ENCODE measurements around the gene ELF3.
"Not testable (repeated sequence)": the region's sequence is repeated elsewhere in the genome, so short reads cannot be mapped to it uniquely, and the experiment has no call there.

Gene ELF3

DNA sequence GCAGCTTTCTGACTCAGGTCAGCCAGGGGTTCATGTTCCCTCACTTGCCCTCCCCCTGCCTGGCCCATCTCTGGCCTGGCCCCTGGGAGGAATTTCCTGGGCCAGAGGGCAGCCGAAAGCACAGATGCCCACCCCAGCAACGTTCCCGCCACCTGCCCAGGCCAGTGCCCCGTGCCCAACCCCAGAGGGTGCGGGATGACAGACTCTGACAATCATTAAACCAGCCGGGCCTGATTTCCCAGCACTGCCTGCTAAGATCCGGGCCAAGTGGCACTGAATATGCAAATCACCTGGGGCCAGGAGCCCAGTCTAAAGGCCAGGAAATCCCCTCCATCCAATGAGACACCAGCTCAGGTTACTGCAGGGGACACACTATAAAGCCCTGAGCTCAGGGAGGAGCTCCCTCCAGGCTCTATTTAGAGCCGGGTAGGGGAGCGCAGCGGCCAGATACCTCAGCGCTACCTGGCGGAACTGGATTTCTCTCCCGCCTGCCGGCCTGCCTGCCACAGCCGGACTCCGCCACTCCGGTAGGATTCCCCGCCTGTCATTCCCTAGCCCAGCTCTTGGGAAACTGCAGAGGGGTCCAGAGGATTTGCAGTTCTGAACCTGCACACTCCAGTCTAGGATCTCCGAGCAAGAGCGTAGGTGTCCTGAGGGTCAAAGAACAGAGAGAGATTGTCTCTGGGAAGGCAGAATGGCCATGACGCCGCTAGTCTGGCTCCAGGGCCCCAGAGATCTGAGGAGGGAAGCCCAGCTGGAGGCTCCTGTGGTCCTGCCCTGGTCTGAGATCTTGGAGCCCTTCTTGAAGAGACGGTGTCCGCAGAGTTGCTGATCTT lies at the start of gene ELF3:
Gene ELF3, plus strand, starts transcription at position 408 of the 836 bp plus-strand sequence. CDS start 550 bp downstream, outside the sequence.
- DNase-seq (ENCODE audit: low spot score) = no peak

DNA sequence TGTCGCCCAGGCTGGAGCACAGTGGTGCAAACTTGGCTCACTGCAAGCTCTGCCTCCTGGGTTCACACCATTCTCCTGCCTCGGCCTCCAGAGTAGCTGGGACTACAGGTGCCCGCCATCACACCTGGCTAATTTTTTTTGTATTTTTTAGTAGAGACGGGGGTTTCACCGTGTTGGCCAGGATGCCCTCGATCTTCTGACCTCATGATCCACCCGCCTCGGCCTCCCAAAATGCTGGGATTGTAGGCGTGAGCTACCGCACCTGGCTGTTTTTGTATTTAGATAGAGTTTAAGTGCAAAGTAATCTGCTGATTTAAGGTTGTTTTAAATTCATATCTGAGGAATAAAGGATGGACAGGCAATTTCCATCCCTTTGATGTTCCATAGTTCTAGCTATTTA lies 48.0 kb upstream of the ELF3 start:
- not testable (repeated sequence) for DNase-seq (ENCODE audit: low spot score)

DNA sequence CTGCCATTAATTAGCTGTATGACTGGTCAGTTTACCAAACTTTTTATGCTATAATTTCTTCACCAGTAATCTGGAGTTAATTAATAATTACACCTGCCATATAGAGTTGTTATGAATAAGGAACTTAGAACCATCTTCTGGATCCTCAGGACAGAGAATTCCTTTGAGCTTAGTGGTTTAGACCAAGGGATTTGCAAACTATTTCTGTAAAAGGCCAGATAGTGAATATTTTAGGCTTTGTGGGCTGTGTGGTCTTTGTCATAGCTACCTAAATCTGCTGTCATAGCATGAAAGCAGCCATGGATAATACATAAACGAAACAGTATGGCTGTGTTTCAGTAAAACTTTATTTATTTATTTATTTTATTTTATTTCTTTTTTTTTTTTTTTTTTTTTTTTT lies 46.1 kb upstream of the ELF3 start:
- DNase-seq (ENCODE audit: low spot score) = no peak

DNA sequence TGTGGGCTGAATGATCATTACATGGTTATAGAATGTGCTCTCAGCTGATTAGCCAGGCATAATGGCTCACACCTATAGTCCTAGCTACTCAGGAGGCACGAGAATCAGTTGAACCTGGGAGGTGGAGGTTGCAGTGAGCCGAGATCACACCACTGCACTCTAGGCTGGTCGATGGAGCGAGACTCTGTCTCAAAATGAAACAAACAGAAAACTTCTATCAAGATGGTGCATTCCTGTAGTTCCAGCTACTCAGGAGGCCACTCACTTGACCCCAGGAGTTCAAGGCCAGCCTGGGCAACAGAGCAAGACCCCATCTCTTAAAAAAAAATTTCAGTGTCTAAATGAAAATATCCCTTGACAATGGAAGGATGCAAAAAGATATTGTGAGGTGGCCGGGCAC lies 44.2 kb upstream of the ELF3 start:
- no peak for DNase-seq (ENCODE audit: low spot score)

DNA sequence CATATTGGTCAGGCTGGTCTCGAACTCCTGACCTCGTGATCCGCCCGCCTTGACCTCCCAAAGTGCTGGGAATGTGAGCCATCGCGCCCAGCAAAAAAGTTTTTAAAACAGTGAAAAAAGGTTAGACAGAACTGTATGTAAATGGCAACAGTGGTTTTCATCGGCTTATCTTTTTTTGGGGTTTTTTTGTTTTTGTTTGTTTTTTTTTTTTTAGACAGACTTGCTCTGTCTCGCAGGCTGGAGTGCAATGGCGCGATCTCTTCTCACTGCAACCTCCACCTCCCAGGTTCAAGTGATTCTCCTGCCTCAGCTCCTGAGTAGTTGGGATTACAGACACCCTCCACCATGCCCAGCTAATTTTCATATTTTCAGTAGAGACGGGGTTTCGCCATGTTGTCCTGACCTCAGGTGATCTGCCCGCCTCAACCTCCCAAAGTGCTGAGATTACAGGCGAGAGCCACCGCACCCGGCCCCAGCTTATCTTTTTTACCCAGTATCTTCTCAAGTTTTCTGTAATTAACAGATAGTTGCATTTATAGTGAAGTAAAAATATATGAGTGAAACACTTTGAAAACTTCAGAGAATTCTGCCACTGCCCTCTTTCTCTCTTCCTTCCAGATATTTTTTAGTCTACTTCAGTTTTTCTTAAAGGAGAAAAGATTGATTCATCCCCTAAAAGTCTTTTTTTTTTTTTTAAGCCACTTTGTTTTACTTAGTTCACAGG lies 42.0 kb upstream of the ELF3 start:
- DNase-seq (ENCODE audit: low spot score) = no peak

DNA sequence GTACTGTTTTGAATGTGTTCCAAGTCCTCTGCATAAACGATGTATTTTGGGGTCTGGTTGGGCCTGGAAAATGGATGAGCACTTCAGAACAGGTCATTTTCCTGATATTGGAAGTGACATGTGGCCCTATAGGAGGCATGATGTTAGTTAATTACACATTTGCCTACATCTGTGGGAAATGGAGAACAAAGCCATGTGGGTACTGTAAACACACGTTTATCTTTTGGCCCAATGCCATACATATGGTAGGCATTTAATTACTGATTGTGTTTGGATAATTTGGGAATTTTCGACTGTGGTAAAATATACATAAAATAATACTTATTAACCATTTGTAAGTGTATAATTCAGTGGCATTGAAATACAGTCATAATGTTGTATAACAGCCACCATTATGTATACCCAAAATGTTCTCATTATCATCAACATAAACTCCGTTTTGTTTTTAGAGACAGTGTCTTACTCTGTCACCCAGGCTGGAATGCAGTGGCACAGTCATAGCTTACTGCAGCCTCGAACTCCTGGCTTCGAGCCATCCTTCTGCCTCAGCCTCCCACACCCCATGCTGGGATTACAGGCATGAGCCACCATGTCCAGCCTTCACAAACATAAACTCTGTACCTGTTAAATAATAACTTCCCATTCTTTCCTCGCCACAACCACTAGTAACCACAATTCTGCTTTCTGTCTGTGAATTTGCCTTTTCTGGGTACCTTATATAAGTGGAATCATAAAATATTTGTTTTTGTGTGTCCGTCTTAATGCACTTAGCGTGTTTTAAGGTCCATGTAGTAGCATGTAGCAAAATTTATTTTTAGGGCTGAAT lies 39.8 kb upstream of the ELF3 start:
- DNase-seq (ENCODE audit: low spot score) = no peak

DNA sequence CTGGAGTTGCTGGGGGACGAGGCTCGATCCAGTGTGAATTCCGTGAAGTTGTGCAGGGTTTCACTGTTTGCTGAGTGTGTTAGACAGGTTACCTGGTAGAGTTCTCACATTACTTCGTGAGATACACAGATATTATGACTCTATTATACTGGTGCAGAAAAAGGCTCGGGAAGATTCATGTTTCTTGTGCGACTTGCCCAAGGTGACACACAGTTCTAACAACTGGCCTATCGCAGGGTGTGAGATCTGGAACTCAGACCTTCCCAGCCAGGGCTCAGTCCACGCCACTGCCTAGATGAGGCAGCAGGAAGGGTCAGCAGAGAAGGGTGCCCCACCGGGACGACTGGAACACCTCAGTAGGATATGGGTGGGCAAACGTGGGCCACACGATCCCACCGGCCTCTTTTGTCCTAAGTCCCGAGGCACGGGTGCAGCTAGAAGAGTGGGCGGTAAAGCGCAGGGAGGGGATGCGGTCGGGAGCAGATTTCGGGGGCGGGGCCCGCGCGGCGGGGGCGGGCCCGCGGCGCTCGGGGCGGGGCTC lies 28.2 kb upstream of the ELF3 start:
- peak; percentile 97 for DNase-seq (ENCODE audit: low spot score)

DNA sequence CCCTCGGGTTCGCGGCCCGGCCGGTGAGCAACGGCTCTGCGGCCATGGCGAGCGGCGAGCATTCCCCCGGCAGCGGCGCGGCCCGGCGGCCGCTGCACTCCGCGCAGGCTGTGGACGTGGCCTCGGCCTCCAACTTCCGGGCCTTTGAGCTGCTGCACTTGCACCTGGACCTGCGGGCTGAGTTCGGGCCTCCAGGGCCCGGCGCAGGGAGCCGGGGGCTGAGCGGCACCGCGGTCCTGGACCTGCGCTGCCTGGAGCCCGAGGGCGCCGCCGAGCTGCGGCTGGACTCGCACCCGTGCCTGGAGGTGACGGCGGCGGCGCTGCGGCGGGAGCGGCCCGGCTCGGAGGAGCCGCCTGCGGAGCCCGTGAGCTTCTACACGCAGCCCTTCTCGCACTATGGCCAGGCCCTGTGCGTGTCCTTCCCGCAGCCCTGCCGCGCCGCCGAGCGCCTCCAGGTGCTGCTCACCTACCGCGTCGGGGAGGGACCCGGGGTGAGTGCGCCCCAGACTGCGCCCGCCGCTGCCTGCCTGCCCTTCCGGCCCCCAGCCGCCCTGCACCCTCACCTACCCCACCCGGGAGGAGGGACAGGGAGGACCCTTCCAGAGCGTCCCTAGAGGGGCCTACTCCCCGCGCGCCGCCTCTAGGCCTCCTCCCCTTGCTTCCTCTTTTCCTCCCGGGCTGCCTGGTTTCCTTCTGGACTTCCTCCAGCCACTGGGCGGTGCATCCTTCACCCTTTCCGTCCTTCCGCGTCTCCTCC lies 27.6 kb upstream of the ELF3 start, which contains the start of gene RNPEP:
Gene RNPEP, plus strand, starts transcription at position 26 of the 757 bp plus-strand sequence. Its CDS starts 19 bp downstream, at position 45.
- DNase-seq (ENCODE audit: low spot score) = peak; percentile 92

DNA sequence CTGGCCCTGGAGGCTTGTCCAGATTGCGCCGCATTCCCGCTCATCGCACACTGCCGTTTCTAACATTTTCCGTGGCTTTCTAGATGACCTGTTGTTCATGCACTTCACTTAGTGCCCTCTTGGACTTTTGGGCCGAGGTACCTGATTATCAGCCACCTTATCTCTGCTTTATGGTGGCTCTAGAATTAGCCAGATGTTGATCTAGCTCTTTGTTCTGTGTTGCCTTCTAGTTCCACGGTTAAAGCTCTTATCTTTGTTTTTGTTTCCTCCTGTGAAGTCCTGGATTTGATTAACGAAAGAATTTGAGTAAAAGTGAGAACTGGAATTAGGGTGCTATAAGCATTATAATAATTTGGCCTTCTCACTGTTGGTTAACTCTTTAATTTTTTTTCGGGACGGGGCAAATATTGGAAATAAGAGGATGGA lies 27.0 kb upstream of the ELF3 start:
- DNase-seq (ENCODE audit: low spot score) = no peak

DNA sequence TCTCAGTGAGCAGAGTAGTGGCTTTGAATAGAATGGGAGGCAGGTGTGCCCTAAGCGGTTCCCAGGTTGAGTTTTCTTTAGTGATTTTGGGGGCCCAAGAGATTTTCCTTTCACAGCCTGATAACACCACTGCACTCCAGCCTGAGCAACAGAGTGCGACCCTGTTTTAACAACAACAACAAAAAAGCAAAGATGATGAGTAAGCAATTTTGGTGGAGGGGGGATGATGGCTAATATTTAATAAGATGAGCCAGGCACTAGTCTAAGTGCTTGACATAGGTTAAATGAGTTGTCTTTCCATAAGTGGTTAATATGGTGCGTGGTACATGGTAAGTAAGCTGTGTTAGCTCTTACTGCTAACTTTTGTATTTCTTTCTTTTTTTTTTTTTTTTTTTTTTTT lies 25.9 kb upstream of the ELF3 start:
- no peak for DNase-seq (ENCODE audit: low spot score)

DNA sequence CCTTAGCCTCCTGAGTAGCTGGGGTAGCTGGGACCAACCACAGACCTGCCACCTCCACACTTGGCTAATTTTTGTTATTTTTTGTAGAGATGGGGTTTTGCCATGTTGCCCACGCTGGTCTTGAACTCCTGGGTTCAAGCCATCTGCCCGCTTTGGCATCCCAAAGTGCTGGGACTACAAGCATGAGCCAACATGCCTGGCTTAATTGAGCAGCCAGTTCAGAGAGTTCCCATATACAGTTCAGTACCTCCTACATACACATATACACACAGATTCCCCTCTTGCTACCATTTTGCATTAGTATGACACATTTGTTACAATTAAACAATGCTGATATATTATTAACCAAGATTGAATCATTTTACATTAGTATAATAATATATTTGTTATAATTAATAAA lies 25.0 kb upstream of the ELF3 start:
- DNase-seq (ENCODE audit: low spot score) = no peak

DNA sequence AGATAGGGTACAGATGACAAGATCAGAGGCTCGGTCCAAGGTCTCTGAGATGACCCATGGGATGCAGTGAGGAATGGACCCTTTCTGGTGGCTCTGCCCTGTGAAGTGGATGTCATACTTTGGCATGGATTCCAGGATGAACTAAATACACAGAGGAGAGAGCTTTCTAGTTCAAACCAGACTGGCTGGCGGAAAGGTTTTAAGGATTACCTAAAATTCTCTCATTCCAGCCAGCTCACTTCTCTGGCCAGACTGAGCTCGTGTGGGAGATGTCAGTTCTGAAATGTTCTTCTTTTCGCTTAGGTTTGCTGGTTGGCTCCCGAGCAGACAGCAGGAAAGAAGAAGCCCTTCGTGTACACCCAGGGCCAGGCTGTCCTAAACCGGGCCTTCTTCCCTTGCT lies 21.8 kb upstream of the ELF3 start:
- DNase-seq (ENCODE audit: low spot score) = no peak

DNA sequence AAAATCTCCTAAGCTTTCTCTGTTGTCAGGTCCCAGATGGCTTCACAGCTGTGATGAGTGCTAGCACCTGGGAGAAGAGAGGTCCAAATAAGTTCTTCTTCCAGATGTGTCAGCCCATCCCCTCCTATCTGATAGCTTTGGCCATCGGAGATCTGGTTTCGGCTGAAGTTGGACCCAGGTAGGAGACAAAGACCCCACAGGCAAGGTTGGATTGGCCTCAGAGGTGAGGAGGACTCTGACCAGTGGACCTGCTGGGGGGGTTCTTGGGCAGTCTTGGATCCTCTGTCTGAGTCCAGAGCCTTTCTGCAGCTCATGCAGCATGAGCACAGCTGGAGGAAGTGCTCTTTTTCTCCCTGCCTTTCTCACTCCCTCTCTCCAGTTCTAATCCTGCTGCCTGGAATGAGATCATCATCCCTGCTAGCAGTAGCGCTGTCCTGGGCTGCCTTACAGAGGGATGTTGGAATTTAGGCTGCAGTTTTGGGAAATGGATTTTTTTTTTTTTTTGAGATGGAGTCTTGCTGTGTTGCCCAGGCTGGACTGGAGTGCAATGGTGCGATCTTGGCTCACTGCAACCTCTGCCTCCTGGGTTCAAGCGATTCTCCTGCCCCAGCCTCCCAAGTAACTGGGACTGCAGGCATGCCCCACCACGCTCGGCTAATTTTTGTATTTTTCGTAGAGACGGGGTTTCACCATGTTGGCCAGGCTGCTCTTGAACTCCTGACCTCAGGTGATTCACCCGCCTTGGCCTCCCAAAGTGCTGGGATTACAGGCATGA lies 20.8 kb upstream of the ELF3 start:
- no peak for DNase-seq (ENCODE audit: low spot score)

DNA sequence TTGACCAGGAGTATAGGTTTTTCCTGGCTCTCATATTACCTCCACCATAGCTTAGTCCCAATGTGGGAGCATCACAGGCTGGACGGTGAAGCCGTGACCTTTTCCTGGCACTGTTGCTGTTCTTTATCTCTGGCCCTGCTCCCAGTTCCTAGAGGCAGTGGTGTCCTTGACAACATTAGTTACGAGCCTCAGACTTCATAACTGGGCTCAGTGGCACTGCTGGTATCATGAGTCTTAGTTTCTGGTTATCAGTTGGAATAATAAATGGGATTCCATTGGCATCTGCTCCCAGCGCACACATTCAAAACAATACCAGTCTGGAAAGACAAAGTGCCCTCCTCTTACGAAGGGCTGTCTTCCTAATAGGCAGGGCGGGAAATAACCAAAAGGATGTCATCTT lies 20.0 kb upstream of the ELF3 start:
- no peak for DNase-seq (ENCODE audit: low spot score)

DNA sequence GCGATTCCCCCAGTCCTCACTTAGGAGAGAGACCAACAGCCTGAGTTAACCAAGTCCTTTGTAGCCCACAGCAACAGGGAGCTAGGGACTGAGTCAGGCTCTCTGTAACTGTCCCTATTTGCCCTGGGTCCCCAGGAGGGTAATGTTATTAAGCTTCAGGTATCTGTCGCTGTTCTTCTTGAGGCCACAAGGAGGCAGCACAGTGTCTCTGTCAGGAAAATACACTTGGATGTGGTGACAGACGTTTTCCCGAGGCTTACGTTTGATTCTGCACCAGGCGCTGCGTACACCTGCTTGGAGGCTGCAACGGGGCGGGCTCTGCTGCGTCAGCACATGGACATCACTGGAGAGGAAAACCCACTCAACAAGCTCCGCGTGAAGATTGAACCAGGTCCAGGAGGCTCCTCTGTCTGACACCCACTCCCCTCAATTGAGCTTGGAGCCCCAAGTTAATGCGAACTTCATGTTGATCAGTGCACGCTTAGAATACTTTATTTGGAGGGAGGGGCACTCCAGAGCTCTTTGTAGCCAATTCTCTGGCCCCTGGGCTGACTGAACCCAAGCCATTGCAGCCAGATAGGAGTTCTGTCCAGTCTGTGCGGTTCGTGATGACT lies 10.7 kb upstream of the ELF3 start:
- DNase-seq (ENCODE audit: low spot score) = peak; percentile 65

DNA sequence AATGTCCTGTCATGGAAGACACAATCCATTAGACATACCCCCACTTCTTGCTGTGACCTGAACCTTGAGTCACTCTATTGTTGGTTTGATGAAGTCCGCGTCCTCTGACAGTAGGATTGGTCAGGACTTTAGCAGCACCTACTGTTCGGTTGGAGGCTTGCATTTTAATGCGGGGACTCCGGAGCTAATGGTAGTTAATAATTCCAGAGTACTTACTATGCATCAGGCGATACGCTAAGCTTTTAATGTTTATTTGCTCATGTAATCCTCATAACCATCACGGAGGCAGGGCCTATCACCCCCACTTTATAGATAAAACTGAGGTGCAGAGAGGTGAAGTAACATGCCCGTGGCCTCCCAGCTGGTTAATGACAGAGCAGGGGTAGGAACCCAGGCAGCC lies 7.9 kb upstream of the ELF3 start:
- no peak for DNase-seq (ENCODE audit: low spot score)

DNA sequence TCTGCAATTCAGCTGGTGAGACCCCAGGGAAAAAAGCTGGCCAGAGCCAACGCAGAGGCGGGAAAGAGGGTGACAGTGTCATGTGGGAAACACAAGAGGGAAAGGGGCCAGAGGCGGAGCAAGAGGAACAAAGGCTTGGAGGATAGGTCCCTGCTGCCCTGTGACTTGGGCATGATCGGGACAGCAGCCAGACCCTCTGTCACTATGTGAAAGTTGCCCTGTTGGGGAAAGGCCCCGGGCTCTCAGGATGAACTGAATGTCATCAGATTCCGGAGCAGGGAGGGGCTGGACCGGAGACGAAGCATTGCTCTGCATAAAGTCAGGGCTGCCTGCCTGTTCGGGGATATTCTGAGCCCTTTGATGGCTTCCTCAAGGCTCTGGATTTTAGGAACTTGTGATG lies 5.7 kb upstream of the ELF3 start:
- DNase-seq (ENCODE audit: low spot score) = no peak

DNA sequence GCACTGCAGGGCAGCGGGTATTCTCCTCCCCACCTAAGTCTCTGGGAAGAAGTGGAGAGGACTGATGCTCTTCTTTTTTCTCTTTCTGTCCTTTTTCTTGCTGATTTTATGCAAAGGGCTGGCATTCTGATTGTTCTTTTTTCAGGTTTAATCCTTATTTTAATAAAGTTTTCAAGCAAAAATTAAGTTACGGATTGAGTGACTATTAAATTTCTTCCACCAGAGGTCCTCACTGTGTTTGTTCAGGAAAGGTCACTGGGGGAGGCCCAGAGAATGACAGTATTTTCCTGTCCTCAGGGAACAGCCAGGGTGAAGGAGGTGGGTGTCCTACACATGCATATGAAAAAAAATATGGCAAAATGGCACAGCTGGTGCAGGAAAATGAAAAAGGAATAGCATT lies 4.4 kb upstream of the ELF3 start:
- DNase-seq (ENCODE audit: low spot score) = peak; percentile 47

DNA sequence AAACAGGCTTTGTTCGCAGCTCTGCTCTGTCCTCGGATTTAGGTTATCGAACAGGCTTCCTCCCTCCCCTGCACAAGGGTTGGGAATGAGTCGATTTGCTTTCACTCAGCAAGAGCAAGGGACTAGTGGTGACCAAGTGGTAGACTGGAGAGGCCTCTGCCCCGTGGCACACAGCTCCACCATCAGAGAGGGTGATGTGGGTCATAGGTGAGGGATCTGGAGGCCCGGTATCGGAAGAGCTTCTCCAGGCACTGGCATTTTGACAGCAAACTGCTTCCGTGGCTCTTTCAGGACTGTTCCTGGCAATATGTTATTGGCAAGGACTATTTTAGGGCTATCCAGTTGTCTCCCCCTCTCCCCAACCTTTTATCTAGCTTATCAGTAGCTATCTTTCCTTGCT lies 3.1 kb upstream of the ELF3 start:
- DNase-seq (ENCODE audit: low spot score) = no peak

DNA sequence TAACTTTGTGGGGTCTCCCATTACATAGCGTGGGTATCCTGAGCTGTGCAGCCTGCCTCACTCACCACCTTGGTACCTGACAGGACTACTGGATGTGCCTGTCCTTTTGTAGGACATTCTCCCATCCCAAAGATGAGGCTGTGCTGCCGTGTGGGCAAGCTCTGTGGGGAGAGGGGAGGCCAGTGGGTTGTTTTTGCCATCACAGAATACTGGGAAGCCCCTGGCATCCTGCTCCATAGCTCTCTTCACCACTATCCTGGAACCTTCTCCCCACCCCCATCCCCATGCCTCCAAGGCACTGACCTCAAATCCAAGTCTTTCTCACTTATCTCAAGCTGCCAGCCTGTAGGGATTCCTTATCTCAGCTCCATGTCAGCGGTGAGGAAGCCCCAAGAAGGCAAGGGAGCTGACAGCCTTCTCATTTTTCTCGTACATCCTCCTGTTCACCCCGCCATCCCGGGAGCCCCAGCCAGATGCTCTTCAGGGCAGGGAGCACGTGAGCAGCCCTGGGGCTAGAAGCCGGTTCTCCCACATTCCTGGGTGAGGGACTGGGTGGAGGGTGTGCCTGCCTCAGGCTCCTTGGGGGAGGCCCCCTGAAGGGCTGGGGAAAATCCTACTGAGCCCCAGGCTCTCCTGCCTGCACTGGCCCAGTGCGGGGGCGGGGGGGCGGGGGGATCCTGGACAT lies 2.4 kb upstream of the ELF3 start:
- no peak for DNase-seq (ENCODE audit: low spot score)

Data from GM03348 (cell line).